GM04503 (cell line): Measurements from ENCODE around the gene TRPT1.

Experiments
- DNase-seq: peaks from one replicate; pipeline ENCODE4 v3.0.0-alpha.2; 2012; ENCODE audit warnings: low read depth

TRPT1 gene

DNA sequence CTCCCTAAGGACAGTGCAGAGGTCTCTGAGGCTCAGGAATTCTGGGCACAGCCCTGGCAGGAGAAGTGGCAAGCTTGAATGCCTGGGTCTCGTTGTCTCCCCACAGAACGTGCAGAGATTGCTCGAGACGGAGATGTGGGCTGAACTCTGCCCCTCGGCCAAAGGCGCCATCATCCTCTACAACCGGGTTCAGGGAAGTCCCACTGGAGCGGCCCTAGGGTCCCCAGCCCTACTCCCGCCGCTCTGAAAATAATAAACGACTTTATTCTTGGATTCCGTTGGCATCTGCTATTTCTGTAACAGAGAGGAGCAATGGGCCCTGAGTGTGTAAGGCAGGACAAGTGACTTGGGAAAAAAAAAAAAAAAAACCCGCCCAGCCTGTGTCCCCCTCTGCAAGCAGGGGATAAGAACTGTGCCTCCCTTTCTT, 3.8 kb upstream of the TRPT1 start:
- DNase-seq, result no peak

- no peak for DNase-seq
These were observed 3.2 kb upstream of the TRPT1 start for GRCh38 chr11:64229090-64229743.

DNA sequence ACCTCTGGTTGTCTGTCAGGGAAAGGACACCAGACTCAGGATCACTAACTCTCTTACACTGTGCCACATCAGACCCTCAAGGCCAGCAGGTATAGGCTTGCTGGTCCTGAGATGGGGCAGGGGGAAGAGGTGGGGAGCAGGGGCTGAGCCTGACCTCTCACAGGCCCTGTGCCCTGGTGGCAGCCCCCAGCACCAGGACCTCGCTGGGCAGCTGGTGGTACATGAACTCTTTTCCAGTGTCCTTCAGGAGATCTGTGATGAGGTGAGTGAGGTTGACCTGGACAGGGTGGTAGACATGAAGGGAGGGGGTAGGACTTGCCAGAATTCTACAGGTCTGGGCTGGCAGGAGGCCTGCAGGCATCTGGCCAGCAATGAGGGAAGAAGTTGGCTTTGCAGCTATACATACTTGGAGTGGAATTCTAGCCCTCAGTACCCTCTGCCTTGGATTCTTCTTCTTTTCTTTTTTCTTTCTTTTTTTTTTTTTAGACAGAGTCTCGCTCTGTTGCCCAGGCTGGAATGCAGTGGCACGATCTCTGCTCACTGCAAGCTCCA, 1.5 kb upstream of the TRPT1 start:
- DNase-seq, result no peak

GRCh38 chr11:64226507-64227051, 593 bp upstream of the TRPT1 start:
- DNase-seq, result no peak

GRCh38 chr11:64224891-64225607, 937 bp downstream of the TRPT1 start:
- no peak for DNase-seq

- DNase-seq, result no peak
These were observed 1.7 kb downstream of the TRPT1 start for GRCh38 chr11:64224151-64224890.

GRCh38 chr11:64223001-64223651, 2.9 kb downstream of the TRPT1 start:
- no peak for DNase-seq

DNA sequence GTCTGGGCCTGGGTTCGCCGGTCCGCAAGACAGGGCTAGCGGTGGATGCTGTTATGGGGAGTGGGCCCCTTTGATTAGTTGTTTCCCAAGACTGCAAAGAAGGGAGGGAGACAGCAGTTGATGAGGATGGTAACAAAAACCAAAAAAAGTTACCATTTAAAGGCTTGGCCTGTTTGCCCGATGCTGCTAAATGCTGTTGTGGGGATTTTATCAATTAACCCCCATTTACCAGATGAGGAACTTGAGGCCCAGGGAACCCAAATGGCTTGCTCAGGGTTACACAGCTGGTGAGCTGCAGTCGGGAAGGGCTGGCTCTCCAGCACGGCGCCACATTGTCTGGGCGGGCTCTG, 3.4 kb downstream of the TRPT1 start:
- no peak for DNase-seq

GRCh38 chr11:64220798-64221197, 5.2 kb downstream of the TRPT1 start:
- DNase-seq, result no peak

DNA sequence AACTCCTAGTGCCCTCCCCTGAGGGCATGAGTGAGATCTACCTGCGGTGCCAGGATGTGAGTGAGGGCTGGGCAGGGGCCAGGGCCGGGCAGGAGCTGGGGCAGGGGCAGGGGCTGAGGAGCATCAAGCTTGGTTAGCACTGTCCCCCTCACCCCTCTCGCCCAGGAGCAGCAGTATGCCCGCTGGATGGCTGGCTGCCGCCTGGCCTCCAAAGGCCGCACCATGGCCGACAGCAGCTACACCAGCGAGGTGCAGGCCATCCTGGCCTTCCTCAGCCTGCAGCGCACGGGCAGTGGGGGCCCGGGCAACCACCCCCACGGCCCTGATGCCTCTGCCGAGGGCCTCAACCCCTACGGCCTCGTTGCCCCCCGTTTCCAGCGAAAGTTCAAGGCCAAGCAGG, 5.7 kb downstream of the TRPT1 start:
- DNase-seq, result no peak

DNA sequence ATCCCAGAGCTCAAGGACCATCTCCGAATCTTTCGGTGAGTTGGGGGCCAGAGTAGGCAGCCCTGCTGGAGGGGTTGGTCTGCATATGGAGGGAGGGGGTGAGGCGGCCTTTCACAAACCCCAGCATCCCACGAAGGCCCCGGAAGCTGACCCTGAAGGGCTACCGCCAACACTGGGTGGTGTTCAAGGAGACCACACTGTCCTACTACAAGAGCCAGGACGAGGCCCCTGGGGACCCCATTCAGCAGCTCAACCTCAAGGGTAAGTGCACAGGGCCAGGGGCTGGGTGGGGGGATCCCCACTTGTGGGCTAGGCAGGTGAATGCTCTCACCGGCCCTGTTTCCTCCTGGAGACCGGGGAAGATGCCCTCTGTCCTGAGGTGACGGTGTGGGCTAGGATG, 6.2 kb downstream of the TRPT1 start:
- DNase-seq, result no peak

- DNase-seq, result no peak
These were observed 6.7 kb downstream of the TRPT1 start for GRCh38 chr11:64219354-64219684.

DNA sequence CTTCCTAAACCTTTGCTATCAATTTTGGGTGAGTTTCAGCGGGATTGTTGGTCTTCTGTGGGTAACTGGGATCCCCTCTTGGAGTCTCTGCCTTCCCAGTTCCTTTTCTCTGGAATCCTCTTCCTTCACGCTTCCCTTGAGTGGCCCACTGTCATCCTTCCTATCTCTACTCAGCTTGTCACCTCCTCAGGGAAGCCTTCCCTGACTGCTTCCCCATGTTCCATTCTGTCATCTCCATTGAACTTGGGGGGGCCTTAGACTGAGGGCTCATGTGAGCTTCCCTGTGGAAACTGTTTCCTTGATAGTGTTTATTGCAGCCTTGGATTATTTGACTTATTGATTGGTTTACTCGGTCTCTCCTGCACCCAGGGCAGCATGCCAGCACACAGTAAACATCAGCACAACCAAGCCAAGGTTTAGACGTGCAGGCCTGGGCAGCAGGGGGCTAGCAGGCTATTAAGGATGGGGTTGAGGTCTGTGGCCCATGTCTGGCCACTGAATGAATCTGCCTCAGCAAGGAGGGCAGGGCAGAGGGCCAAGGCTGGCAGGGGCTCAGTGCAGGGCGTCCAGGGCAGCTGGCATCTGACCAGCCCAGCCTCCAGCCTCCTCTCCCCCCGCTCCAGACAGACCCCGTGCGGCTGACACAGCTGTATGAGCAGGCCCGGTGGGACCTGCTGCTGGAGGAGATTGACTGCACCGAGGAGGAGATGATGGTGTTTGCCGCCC, 7.2 kb downstream of the TRPT1 start:
- DNase-seq, result no peak

- no peak for DNase-seq
These were observed 9.1 kb downstream of the TRPT1 start for GRCh38 chr11:64216879-64217278.

- DNase-seq, result no peak
These were observed 14.7 kb downstream of the TRPT1 start for GRCh38 chr11:64211181-64211872.

DNA sequence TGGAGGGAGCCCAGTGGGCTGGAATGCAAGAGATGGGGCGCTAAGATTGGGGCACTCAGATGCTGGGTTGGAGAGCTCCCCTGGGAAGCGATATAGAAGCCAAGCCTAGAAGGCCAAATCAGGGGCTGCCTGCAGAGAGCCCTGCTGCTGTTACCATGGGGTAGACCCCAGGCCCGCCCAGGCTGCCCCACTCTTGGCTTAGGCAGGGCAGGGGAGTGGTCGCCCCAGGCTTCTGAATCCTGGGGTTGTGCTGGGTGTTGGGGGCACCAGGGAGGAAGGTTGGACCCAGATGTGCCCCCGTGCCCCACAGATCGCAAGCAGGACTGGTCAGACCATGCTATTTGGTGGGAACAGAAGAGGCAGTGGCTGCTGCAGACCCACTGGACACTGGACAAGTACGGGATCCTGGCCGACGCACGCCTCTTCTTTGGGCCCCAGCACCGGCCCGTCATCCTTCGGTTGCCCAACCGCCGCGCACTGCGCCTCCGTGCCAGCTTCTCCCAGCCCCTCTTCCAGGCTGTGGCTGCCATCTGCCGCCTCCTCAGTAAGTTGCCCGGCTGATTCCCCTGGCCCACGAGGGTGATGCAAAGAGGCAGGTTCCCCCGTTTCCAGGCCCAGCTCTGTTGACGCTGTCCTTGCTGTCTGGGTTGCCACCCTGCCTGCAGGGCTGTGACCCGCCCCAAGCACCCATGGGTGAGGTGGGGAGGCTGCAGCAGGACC, 15.5 kb downstream of the TRPT1 start:
- DNase-seq, result no peak

DNA sequence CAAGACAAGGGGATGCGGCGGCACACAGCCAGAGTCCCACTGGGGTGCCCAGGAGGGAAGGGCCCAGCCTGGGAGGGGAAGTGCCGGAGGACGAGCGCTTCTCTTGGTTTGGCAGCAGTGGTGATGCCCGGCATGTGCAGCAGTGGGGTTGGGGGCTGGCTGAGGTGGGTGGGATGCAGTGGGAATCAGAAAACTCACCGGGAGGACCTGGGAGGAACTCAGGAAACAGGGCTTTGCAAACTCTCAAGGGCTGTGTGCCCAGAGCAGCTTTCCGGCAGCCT, 16.5 kb downstream of the TRPT1 start:
- DNase-seq, result no peak

DNA sequence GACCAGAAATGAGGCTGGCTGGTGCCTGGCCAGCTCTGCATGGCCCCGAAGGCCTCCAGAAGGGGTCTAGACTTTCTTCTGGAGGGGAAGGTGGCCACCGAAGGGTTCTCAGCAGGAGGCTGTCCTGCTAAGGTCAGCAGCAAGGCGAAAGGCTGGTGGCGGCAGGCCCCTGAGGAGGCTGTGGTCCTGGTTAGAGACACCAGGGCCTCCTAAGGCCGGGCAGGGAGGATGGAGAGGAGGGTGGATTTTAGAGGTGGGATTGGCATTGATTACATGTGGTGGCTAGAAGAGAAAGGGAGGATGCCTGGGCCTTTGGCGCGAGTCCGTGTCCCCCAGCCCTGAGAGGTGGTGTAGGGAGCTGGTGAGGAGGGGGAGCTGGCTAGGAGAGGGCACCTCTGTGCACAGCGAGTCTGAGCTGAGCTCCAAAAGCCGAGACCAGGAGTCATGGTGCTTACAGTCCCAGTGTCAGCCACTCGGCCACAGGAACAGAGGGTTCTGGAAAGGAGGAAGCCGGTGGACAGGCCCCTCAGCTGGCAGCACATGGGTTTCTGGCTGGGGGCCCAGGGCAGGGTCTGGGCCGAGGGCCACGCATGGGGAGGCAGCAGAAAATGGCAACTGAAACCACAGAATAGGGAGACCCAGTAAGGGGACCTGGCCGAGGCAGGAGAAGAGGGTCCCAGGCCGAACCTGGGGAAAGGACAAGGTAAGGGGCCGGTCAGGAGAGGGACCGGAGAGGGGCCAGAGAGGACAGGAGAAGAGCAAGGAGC, 17.0 kb downstream of the TRPT1 start:
- no peak for DNase-seq

DNA sequence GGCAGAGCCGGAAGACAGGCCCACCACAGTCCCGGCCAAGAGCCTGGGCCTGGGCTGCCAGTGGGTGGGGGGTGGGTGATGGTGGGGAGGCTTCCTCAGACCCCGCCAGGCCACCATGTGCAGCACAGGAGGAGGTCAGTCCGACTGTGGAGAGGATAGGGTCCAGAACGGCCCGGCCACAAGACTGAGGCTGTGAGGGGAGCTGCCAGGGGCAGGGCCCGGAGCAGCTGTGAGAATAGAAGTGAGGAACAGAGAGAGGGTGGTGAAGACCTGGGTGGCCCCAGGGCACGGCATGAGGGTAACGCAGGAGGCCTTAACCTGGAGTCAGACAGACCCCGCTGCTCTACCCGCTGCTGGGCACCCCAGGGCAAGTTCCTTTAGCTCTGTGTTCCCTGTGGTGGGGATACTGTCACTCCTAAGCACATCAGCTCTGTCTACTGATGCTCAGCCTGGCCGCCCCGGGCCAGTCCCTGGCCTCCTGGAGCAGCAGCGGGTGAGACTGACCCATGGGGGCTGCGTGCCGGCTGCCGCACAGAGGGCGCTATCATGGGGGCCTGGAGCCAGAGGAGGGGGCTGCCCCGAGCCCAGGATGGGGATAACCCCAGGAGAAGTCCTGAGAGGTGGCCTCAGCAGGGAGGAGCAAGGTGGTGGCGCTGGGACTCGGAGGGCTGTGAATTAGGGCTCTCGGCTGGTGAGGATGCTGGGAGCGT, 17.7 kb downstream of the TRPT1 start:
- DNase-seq, result no peak
